ENCODE data around the gene GID8.
A peak's percentile ranks its signal among the peaks of the same experiment; 100 is the strongest.

Gene GID8

GRCh38 chr20:62970307-62971210, 32.6 kb downstream of the GID8 start:
- no peak for DNase-seq (ENCODE audit: low spot score)

DNA sequence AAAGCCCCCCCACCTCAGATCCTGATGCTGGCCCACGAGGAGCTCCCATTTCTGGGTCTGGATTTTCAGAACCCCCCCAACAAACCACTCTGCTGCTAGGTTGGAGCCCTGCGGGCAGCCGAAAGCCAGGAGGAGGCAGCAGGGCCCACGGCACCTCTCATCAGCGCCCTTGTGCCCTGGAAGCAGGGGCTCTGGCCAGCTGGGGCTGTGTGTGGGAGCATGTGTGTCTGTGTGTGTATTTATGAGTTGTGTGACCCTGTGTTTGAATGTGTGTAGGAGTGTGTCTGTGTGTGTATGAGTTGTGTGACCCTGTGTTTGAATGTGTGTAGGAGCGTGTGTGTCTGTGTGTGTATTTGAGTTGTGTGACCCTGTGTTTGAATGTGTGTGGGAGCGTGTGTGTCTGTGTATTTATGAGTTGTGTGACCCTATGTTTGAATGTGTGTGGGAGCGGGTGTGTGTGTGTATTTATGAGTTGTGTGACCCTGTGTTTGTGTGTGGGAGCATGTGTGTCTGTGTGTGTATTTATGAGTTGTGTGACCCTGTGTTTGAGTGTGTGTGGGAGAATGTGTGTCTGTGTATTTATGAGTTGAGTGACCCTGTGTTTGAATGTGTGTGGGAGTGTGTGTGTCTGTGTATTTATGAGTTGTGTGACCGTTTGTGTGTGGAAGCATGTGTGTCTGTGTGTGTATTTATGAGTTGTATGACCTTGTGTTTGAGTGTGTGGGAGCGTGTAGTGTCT, 33.4 kb downstream of the GID8 start:
- DNase-seq (ENCODE audit: low spot score) = no peak

GRCh38 chr20:62971950-62972844, 34.2 kb downstream of the GID8 start:
- DNase-seq (ENCODE audit: low spot score) = peak; percentile 81

GRCh38 chr20:62972845-62973745, 35.1 kb downstream of the GID8 start:
- no peak for DNase-seq (ENCODE audit: low spot score)

DNA sequence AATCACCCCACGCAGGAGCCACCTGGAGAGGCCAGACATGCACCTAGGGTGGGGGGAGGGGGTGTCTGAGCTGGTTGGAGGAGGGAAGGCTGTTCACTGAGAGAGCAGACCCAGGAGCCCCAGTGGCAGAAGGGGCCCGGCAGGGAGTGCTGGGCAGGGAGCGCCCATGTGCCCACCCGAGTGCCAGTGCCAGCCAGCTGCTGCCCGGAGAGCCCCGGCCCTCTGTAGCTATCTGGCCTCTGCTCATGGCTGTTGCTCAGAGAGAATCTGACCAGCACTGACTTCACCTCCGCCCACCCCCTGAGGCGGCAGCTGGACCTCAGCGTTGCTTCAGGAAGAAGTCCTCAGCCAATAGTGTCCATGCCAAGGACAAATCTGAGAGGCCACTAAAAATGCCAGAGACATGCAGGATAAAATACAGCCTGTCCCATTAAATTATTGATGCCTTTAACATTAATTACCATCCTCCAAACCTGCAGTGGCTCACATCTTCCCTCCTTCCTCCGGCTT, 37.4 kb downstream of the GID8 start:
- DNase-seq (ENCODE audit: low spot score) = no peak

DNA sequence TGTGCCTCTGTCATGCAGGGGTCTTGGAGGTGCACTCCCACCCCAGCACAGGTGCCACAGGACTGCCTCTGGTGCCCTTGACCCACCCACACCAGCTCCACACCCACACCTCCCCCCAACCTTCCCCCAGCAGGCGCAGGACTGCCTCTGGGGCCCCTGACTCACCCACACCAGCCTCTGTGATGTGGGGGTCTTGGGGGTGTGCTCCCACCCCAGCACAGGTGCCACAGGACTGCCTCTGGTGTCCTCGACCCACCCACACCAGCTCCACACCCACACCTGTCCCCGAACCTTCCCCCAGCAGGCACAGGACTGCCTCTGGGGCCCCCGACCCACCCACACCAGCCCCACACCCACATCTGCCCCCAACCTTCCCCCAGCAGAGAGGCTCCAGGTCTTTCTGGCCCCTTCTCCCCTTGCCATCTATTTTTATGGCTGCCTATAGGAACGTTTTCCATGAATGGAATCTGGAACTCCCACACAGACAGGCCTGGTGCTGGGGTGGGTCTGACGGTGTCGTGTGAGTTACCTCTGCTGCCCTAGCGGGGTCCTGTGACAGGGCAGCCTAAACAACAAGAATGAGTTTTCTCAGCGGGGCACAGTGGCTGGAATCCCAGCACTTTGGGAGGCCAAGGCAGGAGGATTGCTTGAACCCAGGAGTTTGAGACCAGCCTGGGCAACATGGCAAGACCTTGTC, 38.0 kb downstream of the GID8 start:
- DNase-seq (ENCODE audit: low spot score) = no peak

DNA sequence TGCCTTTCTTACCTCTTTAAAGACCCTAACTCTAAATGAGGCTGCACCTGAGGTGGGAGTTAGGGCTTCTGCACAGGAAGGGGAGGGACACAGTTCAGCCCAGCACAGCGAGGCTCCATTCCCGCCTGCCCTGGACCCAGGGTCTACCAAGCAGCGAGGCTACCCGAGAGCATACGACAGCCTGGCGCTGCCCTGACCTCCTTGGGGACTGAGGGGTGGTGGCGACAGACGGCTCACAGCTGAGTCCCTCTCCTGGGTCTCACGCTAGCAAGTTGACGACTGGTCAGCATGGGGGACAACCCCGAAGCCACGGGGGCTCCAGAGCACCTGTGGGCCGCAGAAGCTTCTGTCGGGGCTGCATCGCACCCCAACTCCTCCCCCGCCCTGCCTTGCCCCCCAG, 38.9 kb downstream of the GID8 start:
- DNase-seq (ENCODE audit: low spot score) = no peak

GRCh38 chr20:62977613-62978560, 39.9 kb downstream of the GID8 start:
- peak; percentile 65 for DNase-seq (ENCODE audit: low spot score)

GRCh38 chr20:62978561-62978943, 40.6 kb downstream of the GID8 start:
- no peak for DNase-seq (ENCODE audit: low spot score)

GRCh38 chr20:62979310-62979709, 41.4 kb downstream of the GID8 start:
- no peak for DNase-seq (ENCODE audit: low spot score)

- no peak for DNase-seq (ENCODE audit: low spot score)
These were observed 42.0 kb downstream of the GID8 start for GRCh38 chr20:62979876-62980373.

- DNase-seq (ENCODE audit: low spot score) = no peak
These were observed 42.5 kb downstream of the GID8 start for GRCh38 chr20:62980380-62980960.

DNA sequence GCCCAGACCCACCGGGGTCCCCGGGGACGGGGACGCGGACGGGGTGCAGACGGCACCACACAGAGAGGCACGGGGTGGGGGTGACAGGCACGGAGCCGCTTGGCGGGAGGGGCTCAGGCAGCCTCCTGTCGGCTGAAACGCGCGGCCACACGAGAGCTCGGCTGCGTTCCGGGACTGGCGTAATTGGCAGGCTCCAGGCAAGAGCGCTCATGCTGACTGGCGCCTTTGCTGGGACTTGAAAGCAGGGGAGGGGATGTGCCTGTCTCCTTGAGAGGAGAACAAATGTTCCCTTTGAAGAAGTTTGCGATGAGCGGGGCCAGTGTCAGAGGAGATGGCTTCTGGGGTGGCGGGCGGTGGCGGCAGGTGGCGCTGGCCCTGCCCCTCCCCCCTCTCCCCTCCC, 43.0 kb downstream of the GID8 start:
- peak; percentile 33 for DNase-seq (ENCODE audit: low spot score)

- DNase-seq (ENCODE audit: low spot score) = no peak
These were observed 44.5 kb downstream of the GID8 start for GRCh38 chr20:62982124-62983075.

GRCh38 chr20:62983210-62983609, 45.3 kb downstream of the GID8 start:
- no peak for DNase-seq (ENCODE audit: low spot score)

GRCh38 chr20:62984666-62985443, 46.9 kb downstream of the GID8 start:
- no peak for DNase-seq (ENCODE audit: low spot score)

- DNase-seq (ENCODE audit: low spot score) = no peak
These were observed 47.5 kb downstream of the GID8 start for GRCh38 chr20:62985444-62985778.
